SK-N-SH treated with all-trans-retinoic acid at 6 μM for 48 hours (cell line): ENCODE measurements around the gene POMGNT2.

Experiments
- CSDC2 ChIP-seq: fragments of 250-450 bp; sonication (Bioruptor Pico); IDR thresholded peaks from 2 replicates; pipeline ENCODE4 v1.5.0; 2020; ENCODE audit warnings: mild to moderate bottlenecking, moderate library complexity
- ZNF70 ChIP-seq: fragments of 450-650 bp; formaldehyde crosslinking; IDR thresholded peaks from 2 replicates; pipeline ENCODE4 v1.5.0; 2020; ENCODE audit warnings: mild to moderate bottlenecking, moderate library complexity

DNA sequence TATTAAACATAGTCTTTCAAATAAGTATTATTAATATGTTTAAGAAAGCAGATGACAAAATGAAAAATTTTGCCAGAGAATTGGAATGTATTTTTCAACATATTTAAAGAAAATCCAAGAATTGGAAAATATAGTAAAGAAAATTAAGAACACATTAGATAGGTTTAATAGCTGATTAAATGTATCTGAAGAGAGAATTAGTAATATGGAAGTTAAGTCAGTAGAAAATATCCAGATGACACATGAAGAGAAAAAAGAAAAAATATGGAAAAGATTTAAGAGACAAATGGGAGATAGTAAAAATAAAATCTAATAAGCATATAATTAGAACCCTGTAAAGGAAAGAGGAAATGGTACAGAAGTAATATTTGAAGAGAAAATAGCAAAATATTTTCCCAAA is 18.0 kb upstream of the POMGNT2 start:
- TF ChIP-seq CSDC2 (CRISPR knock-in tag) (no peak), ZNF70 (no peak)
